ENCODE results near the gene UIMC1.

DNA sequence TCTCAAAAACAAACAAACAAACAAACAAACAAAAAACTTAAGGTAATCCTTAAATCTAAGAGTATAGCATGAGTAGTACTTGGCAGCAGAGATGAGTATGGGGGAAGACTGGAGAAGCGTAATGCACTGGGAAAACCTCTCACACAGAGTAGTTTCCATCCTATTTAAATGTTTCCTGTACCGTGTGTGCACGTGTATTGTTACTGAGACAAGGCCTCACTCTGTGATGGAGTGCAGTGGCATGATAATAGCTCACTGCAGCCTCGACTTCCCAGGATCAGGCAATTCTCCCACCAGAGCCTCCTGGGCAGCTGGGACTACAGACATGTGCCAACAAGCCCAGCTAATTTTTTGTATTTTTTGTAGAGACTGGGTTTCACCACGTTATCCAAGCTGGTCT lies 2.9 kb downstream of the UIMC1 start:
- TF ChIP-seq, protein P1, sequence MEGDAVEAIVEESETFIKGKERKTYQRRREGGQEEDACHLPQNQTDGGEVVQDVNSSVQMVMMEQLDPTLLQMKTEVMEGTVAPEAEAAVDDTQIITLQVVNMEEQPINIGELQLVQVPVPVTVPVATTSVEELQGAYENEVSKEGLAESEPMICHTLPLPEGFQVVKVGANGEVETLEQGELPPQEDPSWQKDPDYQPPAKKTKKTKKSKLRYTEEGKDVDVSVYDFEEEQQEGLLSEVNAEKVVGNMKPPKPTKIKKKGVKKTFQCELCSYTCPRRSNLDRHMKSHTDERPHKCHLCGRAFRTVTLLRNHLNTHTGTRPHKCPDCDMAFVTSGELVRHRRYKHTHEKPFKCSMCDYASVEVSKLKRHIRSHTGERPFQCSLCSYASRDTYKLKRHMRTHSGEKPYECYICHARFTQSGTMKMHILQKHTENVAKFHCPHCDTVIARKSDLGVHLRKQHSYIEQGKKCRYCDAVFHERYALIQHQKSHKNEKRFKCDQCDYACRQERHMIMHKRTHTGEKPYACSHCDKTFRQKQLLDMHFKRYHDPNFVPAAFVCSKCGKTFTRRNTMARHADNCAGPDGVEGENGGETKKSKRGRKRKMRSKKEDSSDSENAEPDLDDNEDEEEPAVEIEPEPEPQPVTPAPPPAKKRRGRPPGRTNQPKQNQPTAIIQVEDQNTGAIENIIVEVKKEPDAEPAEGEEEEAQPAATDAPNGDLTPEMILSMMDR (conservative IDR thresholded peaks at IDR 0.05; ENCODE audit: low read length): no peak
- TF ChIP-seq EZH2phosphoT487 (IDR thresholded peaks at IDR 0.05; ENCODE audit: borderline replicate concordance, low read depth, low read length): no peak
